Adipose tissue (tissue), 3 donors: ENCODE data around the gene PRCP. TPM values are rescaled to one million over a fixed set of nuclear protein-coding genes. Genes with fewer than 3 reads are reported as not detected.
A peak's percentile ranks its signal among the peaks of the same experiment; 100 is the strongest.
"Not testable (repeated sequence)": the region's sequence is repeated elsewhere in the genome, so short reads cannot be mapped to it uniquely, and the experiment has no call there.

Source experiments
- H3K27ac ChIP-seq: one replicate; pipeline ENCODE4 v1.5.1; 2013; ENCODE audit warnings: low read depth, low read length
- WGBS, 3 donors: extraction: QIAGEN DNeasy Blood & Tissue Kit; methylation state at CpG; one replicate each; pipeline ENCODE4 v1.1.7; 2013; 5-methylcytosine and 5-hydroxymethylcytosine counted together
- polyA plus RNA-seq, 3 donors: library from polyadenylated mRNA; stranded (reverse); fragments of 200-250 nt; gene quantifications; one replicate each; pipeline ENCODE4 v1.2.3, GENCODE V29; 2013
- donor health status: healthy with polysubstance abuse.
- donor health status: Bipolar disorder and iron deficiency.
- donor health status: healthy.

Gene PRCP
- polyA plus RNA-seq = 10 to 100 TPM; 18.0 to 54.3 (median 34.8) TPM

GRCh38 chr11:82900277-82901164 lies at the start of gene PRCP:
PRCP (minus strand) TSS chr11:82900430; CDS start chr11:82900402, 28 bp downstream.
- WGBS, 3 donors = 0% methylated on average over 37 to 40 of the region's 40 CpGs
- H3K27ac ChIP-seq = peak within 1 kb of the TSS; percentile 79

GRCh38 chr11:82949352-82949751 lies 49.1 kb upstream of the PRCP start:
- no peak overlapping the region for H3K27ac ChIP-seq

- no peak overlapping the region for H3K27ac ChIP-seq
Observed at GRCh38 chr11:82945682-82946081, 45.5 kb upstream of the PRCP start.

- H3K27ac ChIP-seq = not testable (repeated sequence)
- WGBS, 3 donors = 68 to 95% (median 80%) methylated on average over 1 of the region's 1 CpG
Observed at GRCh38 chr11:82945041-82945440, 44.8 kb upstream of the PRCP start.

- WGBS, 3 donors = 83 to 90% (median 88%) methylated on average over 2 of the region's 2 CpGs
- H3K27ac ChIP-seq = no peak overlapping the region
Observed at GRCh38 chr11:82944198-82944597, 44.0 kb upstream of the PRCP start.

GRCh38 chr11:82943430-82943829 lies 43.2 kb upstream of the PRCP start:
- not testable (repeated sequence) for H3K27ac ChIP-seq
- 55 to 97% (median 88%) methylated on average over 1 of the region's 1 CpG for WGBS, 3 donors

GRCh38 chr11:82942376-82942775 lies 42.1 kb upstream of the PRCP start:
- H3K27ac ChIP-seq = no peak overlapping the region
- 95 to 100% (median 96%) methylated on average over 2 of the region's 2 CpGs for WGBS, 3 donors

- H3K27ac ChIP-seq = no peak overlapping the region
- 97 to 98% (median 97%) methylated on average over 2 of the region's 2 CpGs for WGBS, 3 donors
Observed at GRCh38 chr11:82939456-82939855, 39.2 kb upstream of the PRCP start.

GRCh38 chr11:82937554-82937953 lies 37.3 kb upstream of the PRCP start:
- 94 to 97% (median 94%) methylated on average over 2 of the region's 2 CpGs for WGBS, 3 donors
- no peak overlapping the region for H3K27ac ChIP-seq

GRCh38 chr11:82936261-82936660 lies 36.0 kb upstream of the PRCP start:
- 83 to 98% (median 91%) methylated on average over 3 of the region's 3 CpGs for WGBS, 3 donors
- no peak overlapping the region for H3K27ac ChIP-seq

GRCh38 chr11:82932564-82932963 lies 32.3 kb upstream of the PRCP start:
- WGBS, 3 donors = 83 to 100% (median 90%) methylated on average over 1 of the region's 1 CpG
- H3K27ac ChIP-seq = no peak overlapping the region

- H3K27ac ChIP-seq = no peak overlapping the region
- WGBS, 3 donors = 72 to 82% (median 74%) methylated on average over 2 of the region's 2 CpGs
Observed at GRCh38 chr11:82930734-82931133, 30.5 kb upstream of the PRCP start.

GRCh38 chr11:82930229-82930628 lies 30.0 kb upstream of the PRCP start:
- H3K27ac ChIP-seq = no peak overlapping the region
- 72 to 86% (median 77%) methylated on average over 3 of the region's 3 CpGs for WGBS, 3 donors

GRCh38 chr11:82929121-82929520 lies 28.9 kb upstream of the PRCP start:
- no peak overlapping the region for H3K27ac ChIP-seq
- WGBS, 3 donors = 95 to 97% (median 95%) methylated on average over 6 to 10 of the region's 10 CpGs

- H3K27ac ChIP-seq = no peak overlapping the region
Observed at GRCh38 chr11:82927264-82927880, 27.1 kb upstream of the PRCP start.

GRCh38 chr11:82924522-82925224 lies 24.4 kb upstream of the PRCP start:
- WGBS, 3 donors = 90 to 96% (median 92%) methylated on average over 5 of the region's 5 CpGs
- H3K27ac ChIP-seq = no peak overlapping the region

- WGBS, 3 donors = 75 to 82% (median 77%) methylated on average over 8 of the region's 8 CpGs
- not testable (repeated sequence) for H3K27ac ChIP-seq
Observed at GRCh38 chr11:82922396-82923173, 22.4 kb upstream of the PRCP start.

GRCh38 chr11:82920227-82920626 lies 20.0 kb upstream of the PRCP start:
- 65 to 80% (median 75%) methylated on average over 3 of the region's 3 CpGs for WGBS, 3 donors
- not testable (repeated sequence) for H3K27ac ChIP-seq

- WGBS, 3 donors = 95 to 97% (median 96%) methylated on average over 10 of the region's 10 CpGs
- not testable (repeated sequence) for H3K27ac ChIP-seq
Observed at GRCh38 chr11:82919786-82920185, 19.6 kb upstream of the PRCP start.
